Natural killer cell (primary cell): ENCODE data around the gene CRADD. TPM values are rescaled to one million over a fixed set of nuclear protein-coding genes. Genes with fewer than 3 reads are reported as not detected.
"Not testable (repeated sequence)": the region's sequence is repeated elsewhere in the genome, so short reads cannot be mapped to it uniquely, and the experiment has no call there.

Experiments used
- ATAC-seq, 3 donors: fragments of 150-1000 bp in 2 of 3; fragments of 200-7000 bp in 1 of 3; cut with Tn5 transposase; 1 replicate in 1 of 3; 2 replicates in 2 of 3; pipeline ENCODE4 v1.10.0; 2021; ENCODE audit warnings: mild to moderate bottlenecking in 2 of 3, moderate library complexity in 2 of 3
- DNase-seq, 2 donors: peaks; one replicate each; pipeline versions ENCODE4 v3.0.0 to v3.0.0-alpha.2; 2013 to 2021; ENCODE audit warnings: mixed read lengths in 1 of 2
- H3K27ac ChIP-seq: one replicate; pipeline ENCODE4 v1.5.1; 2013; ENCODE audit warnings: mild to moderate bottlenecking, low read length
- H3K27me3 ChIP-seq: one replicate; pipeline ENCODE4 v1.6.1; 2013; ENCODE audit warnings: low read length; ENCODE audit not compliant: control insufficient read depth, insufficient read depth
- H3K36me3 ChIP-seq: one replicate; pipeline ENCODE4 v1.6.1; 2013; ENCODE audit warnings: low read length; ENCODE audit not compliant: control insufficient read depth, insufficient read depth
- H3K4me1 ChIP-seq: one replicate; pipeline ENCODE4 v1.6.1; 2013; ENCODE audit warnings: low read length; ENCODE audit not compliant: control insufficient read depth, insufficient read depth
- H3K4me3 ChIP-seq: one replicate; pipeline ENCODE4 v1.5.1; 2013; ENCODE audit warnings: low read length
- H3K9me3 ChIP-seq: one replicate; pipeline ENCODE4 v1.6.1; 2013; ENCODE audit warnings: low read length; ENCODE audit not compliant: control insufficient read depth, insufficient read depth
- H3K27ac Mint-ChIP-seq, 2 donors: one replicate each; pipeline ENCODE4 v1.8.0; 2022; ENCODE audit warnings: mild to moderate bottlenecking in 2 of 2, mixed read lengths in 2 of 2, moderate library complexity in 1 of 2
- H3K27me3 Mint-ChIP-seq, 2 donors: one replicate each; pipeline ENCODE4 v1.8.0; 2022; ENCODE audit warnings: low read depth in 2 of 2, mixed read lengths in 2 of 2
- H3K36me3 Mint-ChIP-seq: one replicate; pipeline ENCODE4 v1.8.0; 2022; ENCODE audit warnings: mixed read lengths
- H3K4me1 Mint-ChIP-seq, 2 donors: one replicate each; pipeline ENCODE4 v1.8.0; 2022; ENCODE audit warnings: mixed read lengths in 2 of 2
- H3K4me3 Mint-ChIP-seq: one replicate; pipeline ENCODE4 v1.8.0; 2022; ENCODE audit warnings: mild to moderate bottlenecking, moderate library complexity, mixed read lengths
- H3K9me3 Mint-ChIP-seq, 2 donors: one replicate each; pipeline ENCODE4 v1.8.0; 2022; ENCODE audit warnings: mixed read lengths in 2 of 2
- CTCF ChIP-seq: fragments of 200-600 bp; IDR thresholded peaks from one replicate; pipeline ENCODE4 v1.8.0; 2022; ENCODE audit warnings: antibody characterized with exemption
- WGBS: methylation state at CpG from one replicate; pipeline ENCODE4 v1.1.7; 2013; ENCODE audit warnings: missing lambda C conversion rate; ENCODE audit not compliant: insufficient coverage; 5-methylcytosine and 5-hydroxymethylcytosine counted together
- intact Hi-C: fragments of 100-400 bp; cut with micrococcal nuclease; formaldehyde crosslinking; loops from one replicate; pipeline ENCODE4 v1.14.2; 2022
- total RNA-seq, 4 donors: library from RNA; stranded (reverse); fragments of 120-200 nt in 1 of 4; gene quantifications; one replicate each; pipeline versions ENCODE4 v1.2.3 to v1.2.4, GENCODE V29; 2013 to 2022

CRADD gene
- total RNA-seq, 3 donors from 2014 or later (not counting 1 experiment from before 2014, with no cell fraction given): 19.1 to 27.5 (median 26.4) TPM

- no peak for DNase-seq
- Histone ChIP-seq H3K36me3 (no peaks in the 10 kb centered on the region), H3K27ac (no peak overlapping the region), H3K4me1 (no peaks in the 10 kb centered on the region), H3K4me3 (no peak overlapping the region), H3K27me3 (peaks cover 2% of the 10 kb centered on the region), H3K9me3 (no peaks in the 10 kb centered on the region)
- peaks cover 0 to 2% of the 10 kb centered on the region in 2 donors for H3K9me3 Mint-ChIP-seq
- no peak for TF ChIP-seq CTCF
- WGBS: 48% methylated on average over 2 of the region's 2 CpGs
- ATAC-seq: no peak
- no peak overlapping the region for H3K27ac Mint-ChIP-seq
- intact Hi-C loops: no loop called here
- no peak overlapping the region for H3K4me3 Mint-ChIP-seq
- no peaks in the 10 kb centered on the region for H3K4me1 Mint-ChIP-seq
- H3K36me3 Mint-ChIP-seq: no peaks in the 10 kb centered on the region
- H3K27me3 Mint-ChIP-seq: peaks cover 21 to 39% of the 10 kb centered on the region in 2 donors
Observed at GRCh38 chr12:93636708-93637107, 40.5 kb upstream of the CRADD start.

GRCh38 chr12:93638095-93638494 lies 39.1 kb upstream of the CRADD start:
- Histone ChIP-seq H3K4me1 (no peaks in the 10 kb centered on the region), H3K9me3 (no peaks in the 10 kb centered on the region), H3K4me3 (no peak overlapping the region), H3K27me3 (peaks cover 2% of the 10 kb centered on the region), H3K36me3 (no peaks in the 10 kb centered on the region), H3K27ac (no peak overlapping the region)
- H3K4me1 Mint-ChIP-seq: no peaks in the 10 kb centered on the region
- intact Hi-C loops: no loop called here
- 85% methylated on average over 2 of the region's 2 CpGs for WGBS
- no peaks in the 10 kb centered on the region for H3K36me3 Mint-ChIP-seq
- DNase-seq: no peak
- no peak for TF ChIP-seq CTCF
- ATAC-seq: no peak
- H3K9me3 Mint-ChIP-seq: no peaks in the 10 kb centered on the region
- peaks cover 21 to 39% of the 10 kb centered on the region in 2 donors for H3K27me3 Mint-ChIP-seq
- no peak overlapping the region for H3K27ac Mint-ChIP-seq
- no peak overlapping the region for H3K4me3 Mint-ChIP-seq

GRCh38 chr12:93638954-93639353 lies 38.2 kb upstream of the CRADD start:
- H3K9me3 Mint-ChIP-seq: no peaks in the 10 kb centered on the region
- Histone ChIP-seq H3K27ac (no peak overlapping the region), H3K36me3 (no peaks in the 10 kb centered on the region), H3K4me1 (no peaks in the 10 kb centered on the region), H3K27me3 (peaks cover 2% of the 10 kb centered on the region), H3K4me3 (no peak overlapping the region), H3K9me3 (no peaks in the 10 kb centered on the region)
- 89% methylated on average over 5 of the region's 6 CpGs for WGBS
- intact Hi-C loops: no loop called here
- no peak overlapping the region for H3K4me3 Mint-ChIP-seq
- DNase-seq (no peak), ATAC-seq (no peak)
- H3K4me1 Mint-ChIP-seq: no peaks in the 10 kb centered on the region
- H3K36me3 Mint-ChIP-seq: no peaks in the 10 kb centered on the region
- peaks cover 21 to 43% of the 10 kb centered on the region in 2 donors for H3K27me3 Mint-ChIP-seq
- no peak for TF ChIP-seq CTCF
- H3K27ac Mint-ChIP-seq: no peak overlapping the region

GRCh38 chr12:93639406-93639805 lies 37.8 kb upstream of the CRADD start:
- Histone ChIP-seq H3K27me3 (peaks cover 2% of the 10 kb centered on the region), H3K9me3 (no peaks in the 10 kb centered on the region), H3K36me3 (no peaks in the 10 kb centered on the region), H3K4me3 (no peak overlapping the region), H3K27ac (no peak overlapping the region), H3K4me1 (no peaks in the 10 kb centered on the region)
- WGBS: 60% methylated on average over 1 of the region's 2 CpGs
- no peaks in the 10 kb centered on the region for H3K36me3 Mint-ChIP-seq
- H3K4me1 Mint-ChIP-seq: no peaks in the 10 kb centered on the region
- ATAC-seq: no peak
- H3K4me3 Mint-ChIP-seq: no peak overlapping the region
- H3K27me3 Mint-ChIP-seq: peaks cover 21 to 43% of the 10 kb centered on the region in 2 donors
- H3K9me3 Mint-ChIP-seq: no peaks in the 10 kb centered on the region
- TF ChIP-seq CTCF: no peak
- H3K27ac Mint-ChIP-seq: no peak overlapping the region
- DNase-seq: no peak
- intact Hi-C loops: no loop called here

- peaks cover 19 to 47% of the 10 kb centered on the region in 2 donors for H3K27me3 Mint-ChIP-seq
- H3K27ac ChIP-seq, DNase-seq, H3K4me3 Mint-ChIP-seq, H3K27ac Mint-ChIP-seq, H3K9me3 Mint-ChIP-seq, H3K36me3 Mint-ChIP-seq, H3K4me1 ChIP-seq, H3K9me3 ChIP-seq, H3K4me3 ChIP-seq, H3K36me3 ChIP-seq, H3K4me1 Mint-ChIP-seq, H3K27me3 ChIP-seq, intact Hi-C loops: not testable (repeated sequence)
- 100% methylated on average over 3 of the region's 26 CpGs for WGBS
- ATAC-seq: peak in 1 of 3 donors; percentile 34
Observed at GRCh38 chr12:93641380-93641779, 35.8 kb upstream of the CRADD start.
